HEK293 (cell line): ENCODE measurements around the gene FER1L5.

Source experiments
- YY1 ChIP-seq: fragments of 450-650 bp; formaldehyde crosslinking; IDR thresholded peaks from 2 replicates; pipeline ENCODE4 v1.5.1; 2018; ENCODE audit warnings: missing biosample characterization, missing genetic modification characterization
- ZBTB44 ChIP-seq: fragments of 450-650 bp; IDR thresholded peaks from 2 replicates; pipeline ENCODE4 v1.5.1; 2018; ENCODE audit warnings: missing biosample characterization, mild to moderate bottlenecking, missing genetic modification characterization
- ZNF121 ChIP-seq: fragments of 450-650 bp; formaldehyde crosslinking; IDR thresholded peaks from 2 replicates; pipeline ENCODE4 v1.5.1; 2016; ENCODE audit warnings: missing biosample characterization, missing genetic modification characterization
- ZNF202 ChIP-seq: fragments of 450-650 bp; formaldehyde crosslinking; IDR thresholded peaks from 2 replicates; pipeline ENCODE4 v1.5.1; 2016; ENCODE audit warnings: missing biosample characterization, missing genetic modification characterization, borderline replicate concordance
- ZNF274 ChIP-seq, 2 experiments: fragments of 200-500 bp in 1 of 2; fragments of 450-650 bp in 1 of 2; sonication (Bioruptor generic) in 1 of 2; formaldehyde crosslinking in 1 of 2; IDR thresholded peaks; 2 replicates each; pipeline versions ENCODE4 v1.5.1 to v1.6.1; 2014 to 2016; ENCODE audit warnings: borderline replicate concordance in 1 of 2, inconsistent platforms in 1 of 2, low read length in 1 of 2, missing biosample characterization in 1 of 2, missing genetic modification characterization in 1 of 2
- ZNF600 ChIP-seq: fragments of 450-650 bp; formaldehyde crosslinking; IDR thresholded peaks from 2 replicates; pipeline ENCODE4 v1.5.1; 2016; ENCODE audit warnings: missing biosample characterization, missing genetic modification characterization
- ZNF76 ChIP-seq: fragments of 450-650 bp; formaldehyde crosslinking; IDR thresholded peaks from 2 replicates; pipeline ENCODE4; 2016; ENCODE audit warnings: low read depth, missing biosample characterization, missing genetic modification characterization, borderline replicate concordance
- ZNF768 ChIP-seq: fragments of 450-650 bp; formaldehyde crosslinking; IDR thresholded peaks from 2 replicates; pipeline ENCODE4 v1.5.1; 2018; ENCODE audit warnings: missing biosample characterization, mild to moderate bottlenecking, missing genetic modification characterization
- TF ChIP-seq, protein P1 (sequence below): fragments of 450-650 bp; formaldehyde crosslinking; IDR thresholded peaks from 2 replicates; pipeline ENCODE4 v1.5.1; 2016; ENCODE audit warnings: missing biosample characterization, missing genetic modification characterization
- TF ChIP-seq, protein P2 (sequence below): fragments of 450-650 bp; formaldehyde crosslinking; IDR thresholded peaks from 2 replicates; pipeline ENCODE4 v1.5.1; 2017; ENCODE audit warnings: missing biosample characterization, mild to moderate bottlenecking, missing genetic modification characterization, moderate library complexity

DNA sequence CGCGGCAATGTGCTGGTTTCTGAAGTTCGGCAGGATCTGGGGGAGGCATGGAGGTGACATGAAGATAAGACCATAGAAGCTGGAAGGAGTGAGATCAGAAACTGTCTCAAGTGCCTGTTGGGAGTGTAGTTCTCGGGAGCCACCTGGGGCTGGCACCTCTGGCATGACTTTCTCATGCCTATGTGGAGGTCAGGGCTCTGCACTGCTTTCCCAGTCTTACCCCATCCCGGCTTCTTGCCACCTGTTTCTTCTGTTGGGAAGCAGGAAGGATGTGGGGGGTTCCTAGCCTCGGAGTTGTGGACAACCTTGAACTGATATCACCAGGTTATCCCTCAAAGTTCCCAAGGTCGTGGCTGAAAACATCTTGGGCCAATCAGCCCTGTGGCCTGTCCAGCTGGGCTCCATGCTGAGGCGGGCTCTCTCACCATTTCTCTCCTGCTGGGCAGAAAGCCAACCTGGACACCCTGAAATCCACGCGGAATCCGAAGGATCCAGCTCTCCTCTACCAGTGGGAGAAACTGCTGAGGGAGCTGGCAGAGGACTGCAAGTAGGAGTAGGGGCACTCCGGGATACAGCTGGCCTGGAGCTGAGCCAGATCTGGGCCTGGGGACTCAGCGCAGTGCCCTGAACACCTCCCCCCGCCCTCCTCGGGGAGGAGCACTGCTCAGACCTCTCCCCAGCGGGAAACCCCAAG lies 42.5 kb downstream of the FER1L5 start:
- TF ChIP-seq, protein P1, sequence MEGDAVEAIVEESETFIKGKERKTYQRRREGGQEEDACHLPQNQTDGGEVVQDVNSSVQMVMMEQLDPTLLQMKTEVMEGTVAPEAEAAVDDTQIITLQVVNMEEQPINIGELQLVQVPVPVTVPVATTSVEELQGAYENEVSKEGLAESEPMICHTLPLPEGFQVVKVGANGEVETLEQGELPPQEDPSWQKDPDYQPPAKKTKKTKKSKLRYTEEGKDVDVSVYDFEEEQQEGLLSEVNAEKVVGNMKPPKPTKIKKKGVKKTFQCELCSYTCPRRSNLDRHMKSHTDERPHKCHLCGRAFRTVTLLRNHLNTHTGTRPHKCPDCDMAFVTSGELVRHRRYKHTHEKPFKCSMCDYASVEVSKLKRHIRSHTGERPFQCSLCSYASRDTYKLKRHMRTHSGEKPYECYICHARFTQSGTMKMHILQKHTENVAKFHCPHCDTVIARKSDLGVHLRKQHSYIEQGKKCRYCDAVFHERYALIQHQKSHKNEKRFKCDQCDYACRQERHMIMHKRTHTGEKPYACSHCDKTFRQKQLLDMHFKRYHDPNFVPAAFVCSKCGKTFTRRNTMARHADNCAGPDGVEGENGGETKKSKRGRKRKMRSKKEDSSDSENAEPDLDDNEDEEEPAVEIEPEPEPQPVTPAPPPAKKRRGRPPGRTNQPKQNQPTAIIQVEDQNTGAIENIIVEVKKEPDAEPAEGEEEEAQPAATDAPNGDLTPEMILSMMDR (tag by site-specific recombination), result no peak
- no peak for TF ChIP-seq ZNF76
- no peak for TF ChIP-seq ZNF202 (tag by site-specific recombination)
- TF ChIP-seq, protein P2, sequence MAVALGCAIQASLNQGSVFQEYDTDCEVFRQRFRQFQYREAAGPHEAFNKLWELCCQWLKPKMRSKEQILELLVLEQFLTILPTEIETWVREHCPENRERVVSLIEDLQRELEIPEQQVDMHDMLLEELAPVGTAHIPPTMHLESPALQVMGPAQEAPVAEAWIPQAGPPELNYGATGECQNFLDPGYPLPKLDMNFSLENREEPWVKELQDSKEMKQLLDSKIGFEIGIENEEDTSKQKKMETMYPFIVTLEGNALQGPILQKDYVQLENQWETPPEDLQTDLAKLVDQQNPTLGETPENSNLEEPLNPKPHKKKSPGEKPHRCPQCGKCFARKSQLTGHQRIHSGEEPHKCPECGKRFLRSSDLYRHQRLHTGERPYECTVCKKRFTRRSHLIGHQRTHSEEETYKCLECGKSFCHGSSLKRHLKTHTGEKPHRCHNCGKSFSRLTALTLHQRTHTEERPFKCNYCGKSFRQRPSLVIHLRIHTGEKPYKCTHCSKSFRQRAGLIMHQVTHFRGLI (tag by site-specific recombination), result no peak
- TF ChIP-seq ZNF274 (IDR thresholded peaks at IDR 0.05; ENCODE audit: low read length), result no peak
- no peak for TF ChIP-seq ZNF274 (tag by site-specific recombination; IDR thresholded peaks at IDR 0.05; ENCODE audit: borderline replicate concordance)
- TF ChIP-seq ZBTB44 (tag by site-specific recombination), result no peak
- no peak for TF ChIP-seq ZNF121
- TF ChIP-seq YY1, result no peak
- no peak for TF ChIP-seq ZNF600 (tag by site-specific recombination)
- no peak for TF ChIP-seq ZNF768 (tag by site-specific recombination)
